HG03135 (cell line): ENCODE data around the gene WDR1.

Source experiments
- ATAC-seq: cut with Tn5 transposase; IDR thresholded peaks from one replicate; pipeline ENCODE4 v1.9.1; 2021; ENCODE audit warnings: mild to moderate bottlenecking, moderate library complexity; ENCODE audit not compliant: unreplicated experiment

WDR1 gene

GRCh38 chr4:10100734-10101216 is 15.8 kb downstream of the WDR1 start:
- ATAC-seq: no peak

GRCh38 chr4:10099499-10100325 is 16.9 kb downstream of the WDR1 start:
- no peak for ATAC-seq

- no peak for ATAC-seq
These were observed 17.8 kb downstream of the WDR1 start for GRCh38 chr4:10098780-10099160.

GRCh38 chr4:10097906-10098779 is 18.5 kb downstream of the WDR1 start:
- ATAC-seq: no peak

GRCh38 chr4:10096978-10097335 is 19.6 kb downstream of the WDR1 start:
- ATAC-seq: no peak

DNA sequence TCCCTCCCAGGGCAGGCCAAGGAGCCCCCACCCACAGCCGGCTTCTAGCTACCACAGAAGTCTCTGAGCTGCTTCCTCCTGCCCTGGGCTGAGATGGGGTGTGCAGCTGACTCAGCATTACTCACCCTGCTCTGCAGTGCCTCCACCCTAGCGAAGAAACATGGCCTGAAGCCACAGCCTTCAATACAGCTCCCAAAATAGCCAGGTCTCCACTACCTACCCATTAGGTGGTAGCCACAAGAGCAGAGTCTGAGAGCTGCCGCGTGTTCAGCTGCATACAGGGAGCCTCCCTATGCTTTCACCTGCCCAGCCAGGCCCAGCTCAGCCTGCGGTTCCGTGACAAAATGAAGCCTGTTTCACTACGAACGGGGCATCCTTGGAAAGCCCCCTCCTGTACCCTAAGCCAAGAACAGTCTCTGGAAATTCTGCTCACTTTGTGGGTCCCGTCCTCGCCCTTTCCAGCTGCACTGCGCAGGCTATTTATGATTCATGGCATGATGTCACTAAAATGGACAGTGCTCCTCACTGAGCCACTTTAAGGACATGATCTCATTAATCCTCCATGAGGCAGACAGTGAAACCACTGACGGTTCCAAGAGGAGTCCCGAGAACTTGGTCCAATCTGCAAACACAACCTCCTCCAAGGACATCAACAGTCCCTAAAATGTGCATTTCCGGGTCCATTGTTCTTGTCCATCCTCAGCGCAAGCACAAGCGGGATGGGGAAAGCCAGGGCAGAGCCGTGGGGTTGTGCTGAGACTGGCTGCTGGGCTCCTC is 20.2 kb downstream of the WDR1 start:
- peak; percentile 66 for ATAC-seq

GRCh38 chr4:10095296-10095991 is 21.2 kb downstream of the WDR1 start:
- ATAC-seq: no peak

DNA sequence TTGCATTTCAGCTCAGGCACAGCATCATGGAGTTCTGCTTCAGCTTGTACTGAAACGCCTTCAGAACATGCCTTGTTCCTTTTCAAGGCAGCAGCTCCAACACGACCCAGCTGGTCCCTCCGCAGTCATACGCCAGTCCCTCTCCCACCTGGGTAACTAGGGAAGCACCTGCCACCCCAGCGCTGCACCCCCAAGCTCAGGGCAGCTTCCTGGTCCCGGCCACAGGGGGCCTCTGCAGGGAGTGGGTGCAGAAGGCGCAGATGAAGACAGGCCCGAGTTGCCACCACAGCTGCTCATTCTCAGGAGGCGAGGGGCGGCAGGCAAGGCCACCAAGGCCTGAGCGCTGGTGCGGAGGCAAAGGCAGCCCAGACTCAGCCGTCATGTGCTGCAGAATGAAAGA is 21.8 kb downstream of the WDR1 start:
- ATAC-seq: no peak

DNA sequence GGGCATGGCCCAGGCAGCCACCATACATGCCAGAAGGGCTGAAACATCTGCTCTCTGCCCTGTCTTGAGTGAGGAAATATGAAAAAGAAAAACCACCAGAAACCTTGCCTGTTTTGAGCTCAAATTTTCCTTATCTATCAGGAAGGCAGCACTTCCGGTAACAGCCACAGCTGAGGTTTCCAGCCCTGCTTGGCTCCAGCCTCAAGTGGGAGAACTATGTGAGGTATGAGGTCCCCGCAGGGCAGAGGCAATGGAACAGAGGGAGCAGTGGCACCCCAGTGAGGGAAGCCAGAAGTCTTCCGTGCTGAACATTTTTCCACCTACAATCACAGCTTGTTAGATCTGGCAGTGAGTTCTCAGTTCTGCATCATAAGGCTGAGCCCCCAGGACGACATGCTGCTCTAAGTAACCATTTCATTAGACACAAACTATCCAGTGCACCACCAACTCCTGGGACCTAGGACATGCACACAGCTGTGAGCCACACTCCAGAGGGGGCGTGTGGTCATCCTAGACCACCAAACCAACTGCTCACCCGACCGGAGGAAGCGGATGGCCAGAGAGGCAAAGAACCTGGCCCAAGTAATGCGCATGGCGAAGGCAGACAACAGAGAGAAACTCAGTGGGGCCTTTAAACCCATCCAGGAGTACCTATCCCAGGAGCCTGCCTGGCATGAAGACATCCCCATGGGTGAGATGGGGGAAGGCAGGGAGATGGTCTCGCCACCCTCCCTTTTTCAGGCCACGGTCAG is 22.6 kb downstream of the WDR1 start:
- no peak for ATAC-seq

DNA sequence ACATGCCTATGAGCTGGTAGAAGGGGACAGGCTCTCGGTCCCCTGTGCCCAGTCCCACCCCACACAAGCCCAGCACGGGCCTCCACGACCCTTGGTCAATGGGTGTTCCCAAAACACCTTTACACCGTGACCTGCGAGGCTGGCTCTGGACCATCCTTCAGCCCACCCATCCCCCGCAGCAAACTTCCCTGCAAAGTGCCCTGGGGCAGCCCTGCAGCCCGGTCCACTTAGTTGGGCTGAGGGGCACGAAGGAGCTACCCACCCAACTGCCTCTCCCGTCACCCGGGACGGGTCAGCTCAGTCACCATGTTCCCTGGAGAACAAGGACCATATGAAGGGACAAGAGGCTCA is 23.4 kb downstream of the WDR1 start:
- ATAC-seq: no peak

DNA sequence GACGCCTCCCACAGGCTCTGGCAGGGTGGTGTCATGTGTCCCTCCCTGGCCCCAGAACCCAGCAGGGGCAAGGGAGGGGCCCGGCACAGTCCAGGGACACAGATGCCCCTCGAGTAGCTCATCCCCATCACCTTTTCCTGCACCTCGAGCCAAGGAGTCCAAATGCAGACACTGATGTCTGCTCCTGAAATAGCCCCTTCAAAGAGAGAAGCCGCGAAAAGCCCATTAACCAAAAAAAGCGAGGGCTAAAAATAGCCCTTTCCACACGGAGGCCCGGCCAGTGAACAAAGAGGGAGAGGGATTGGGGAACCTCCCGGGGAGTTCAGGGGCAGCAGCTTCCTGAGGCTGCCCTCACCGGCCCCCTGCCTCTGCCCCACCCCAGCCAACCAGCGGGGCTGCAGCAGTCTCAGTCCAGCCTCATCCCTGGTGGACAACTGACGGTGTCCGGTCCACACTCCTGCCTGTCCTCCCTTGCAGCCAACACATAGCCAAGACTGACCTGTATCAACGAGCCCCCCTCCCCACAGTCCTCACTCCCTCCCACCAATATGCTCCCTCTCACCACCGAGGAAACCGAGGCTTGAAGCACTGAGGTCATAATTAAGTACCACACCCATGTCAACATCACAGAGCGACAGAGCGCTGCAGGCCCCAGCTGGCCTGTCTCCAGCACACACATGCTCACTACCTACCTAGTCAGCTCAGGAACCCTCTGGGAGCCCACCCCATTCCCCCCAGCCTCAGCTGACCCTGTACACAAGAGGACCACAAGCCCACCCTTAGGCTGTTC is 23.9 kb downstream of the WDR1 start:
- ATAC-seq: no peak

DNA sequence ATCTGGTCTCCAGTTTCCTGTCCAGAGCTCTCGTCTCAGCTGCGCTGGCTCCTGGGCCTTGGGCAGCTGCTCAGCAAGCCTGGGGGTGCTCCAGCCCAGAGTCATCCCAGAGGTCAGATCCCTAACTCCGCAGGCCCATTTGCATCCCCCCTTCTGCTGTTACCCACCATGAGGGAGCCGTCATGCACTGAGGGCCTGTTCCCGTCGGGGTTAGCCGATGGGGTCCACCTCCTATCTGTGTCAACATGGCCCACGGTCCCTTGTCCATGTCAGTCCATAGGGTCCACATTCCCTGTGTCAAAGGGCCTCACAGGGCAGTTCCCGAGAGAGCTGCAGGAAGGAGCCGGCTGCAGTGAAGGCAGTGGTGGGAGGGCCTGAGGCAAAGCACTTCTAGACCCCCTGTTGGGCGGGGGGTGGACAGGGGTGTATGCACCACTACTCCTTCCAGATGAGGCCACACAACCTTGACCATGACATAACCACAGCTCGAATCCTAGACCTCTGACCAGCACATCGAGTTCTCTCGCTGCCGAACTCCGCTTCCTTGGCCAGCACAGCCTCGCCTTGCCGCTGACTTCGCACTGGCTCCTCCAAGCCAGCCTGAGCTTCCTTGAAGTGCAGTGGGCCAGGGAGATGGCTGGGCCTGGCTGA is 24.9 kb downstream of the WDR1 start:
- no peak for ATAC-seq

DNA sequence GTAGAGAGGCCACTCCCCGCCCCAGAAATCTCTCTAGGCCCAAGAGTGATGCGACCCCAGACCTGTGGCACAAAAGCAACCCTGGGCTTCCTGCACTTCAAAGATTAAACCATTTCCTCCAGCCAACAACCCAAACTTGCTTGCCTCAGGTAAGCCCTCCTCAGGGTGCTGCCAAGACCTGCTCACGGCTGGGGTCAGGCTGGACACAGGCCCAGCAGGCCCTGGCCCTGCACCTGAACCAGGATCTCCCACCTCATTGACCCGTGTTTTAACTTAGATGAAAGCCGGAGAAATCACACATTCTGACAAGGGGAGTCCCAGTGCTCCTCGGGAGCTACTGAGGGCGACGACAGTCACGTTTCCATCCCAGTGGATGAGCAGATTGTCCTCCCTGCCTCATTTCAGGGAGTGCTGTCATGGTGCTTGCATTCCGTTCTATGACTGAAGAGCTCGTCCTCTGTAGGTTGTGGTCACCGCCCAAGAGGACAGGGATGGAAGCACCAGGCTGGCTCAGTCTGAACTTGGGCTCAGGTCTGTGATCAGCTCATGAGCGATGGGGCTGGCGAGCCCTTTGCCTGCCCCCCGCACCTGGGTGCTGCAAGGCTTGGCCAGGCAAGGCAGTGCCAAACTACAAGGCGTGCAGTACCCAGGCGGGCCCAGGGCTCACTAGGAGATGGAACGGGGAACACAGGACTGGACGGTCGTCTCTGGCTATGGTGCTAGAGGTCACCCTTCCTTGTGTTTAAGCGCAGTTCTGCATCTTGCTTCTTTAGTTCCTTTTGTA is 25.9 kb downstream of the WDR1 start:
- no peak for ATAC-seq

GRCh38 chr4:10089346-10089745 is 27.3 kb downstream of the WDR1 start:
- no peak for ATAC-seq

GRCh38 chr4:10088135-10089010 is 28.2 kb downstream of the WDR1 start:
- ATAC-seq: no peak

DNA sequence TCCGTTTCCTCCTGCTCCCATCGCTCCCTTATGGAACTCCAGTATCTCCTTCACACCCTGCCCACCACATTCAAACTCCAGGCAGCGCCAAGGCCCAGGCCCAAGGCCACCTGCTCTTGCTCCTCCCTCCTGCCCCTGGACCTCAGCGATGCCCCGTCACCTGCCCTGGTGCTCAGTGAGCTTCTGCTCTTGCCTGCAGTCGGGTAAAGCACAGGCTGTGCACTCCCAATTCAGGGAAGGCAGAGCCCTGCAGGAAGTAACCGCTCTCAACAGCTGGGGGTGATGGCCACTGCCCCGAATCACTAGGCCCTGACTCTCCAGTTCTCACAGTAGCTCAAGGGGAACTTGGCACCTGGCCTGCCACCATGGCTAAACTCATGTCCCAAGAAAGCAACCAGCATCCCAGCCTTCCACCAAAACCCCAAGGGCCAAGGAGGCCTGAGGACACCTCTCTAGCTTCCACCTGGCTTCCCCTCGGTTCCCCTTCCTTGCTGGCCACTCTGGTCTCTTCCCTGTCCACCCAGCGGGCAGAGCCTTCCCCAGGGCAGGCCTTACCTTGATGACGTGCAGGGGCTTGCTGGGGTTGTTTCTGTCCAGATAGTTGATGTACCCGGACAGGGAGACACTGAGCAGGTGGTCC is 29.3 kb downstream of the WDR1 start:
- ATAC-seq: no peak
